ENCODE results near the gene TSC22D1. TPM values are rescaled to one million over a fixed set of nuclear protein-coding genes. Genes with fewer than 3 reads are reported as not detected.

Gene TSC22D1
- total RNA-seq, 1 experiment from 2014 or later, result 72.5 TPM

DNA sequence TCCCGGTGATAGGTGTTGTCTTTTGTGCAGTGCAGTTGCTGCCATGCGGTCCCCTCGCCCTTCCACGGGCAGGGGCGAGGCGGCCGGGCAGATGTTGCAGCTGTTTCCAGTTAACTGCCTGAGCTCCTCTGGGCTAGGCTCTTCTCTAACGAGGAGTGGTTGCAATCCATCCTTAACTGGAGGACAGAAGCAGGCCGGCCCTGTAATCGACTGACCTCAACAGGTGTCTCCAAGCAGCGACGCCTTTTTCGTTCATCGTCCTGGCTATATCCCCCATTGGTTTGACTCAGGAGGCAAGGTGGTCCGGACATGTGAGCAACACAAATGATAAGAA lies 1.9 kb upstream of the TSC22D1 start:
- H3K4me3 Mint-ChIP-seq, result peak overlapping the region; percentile 82
- no peaks in the 10 kb centered on the region for H3K27me3 Mint-ChIP-seq (ENCODE audit: low read depth)
- H3K36me3 Mint-ChIP-seq, result peaks cover 25% of the 10 kb centered on the region
- ChIA-PET CTCF (no interaction called here), POLR2A (interaction anchor here (0.6 to 1.1 kb wide), 5 partner anchors 11 to 143 kb away, joined by 3 to 5 read pairs (median 4); no protein-coding TSS in a partner anchor)
- peak overlapping the region; percentile 99 for H3K27ac Mint-ChIP-seq
- peaks cover 46% of the 10 kb centered on the region for H3K4me1 Mint-ChIP-seq
- no peak for DNase-seq (ENCODE audit: low spot score)
- H3K9me3 Mint-ChIP-seq, result no peaks in the 10 kb centered on the region
- peak; percentile 0; the same call in 1 of the 2 replicates for ATAC-seq
- TF ChIP-seq, protein P1, sequence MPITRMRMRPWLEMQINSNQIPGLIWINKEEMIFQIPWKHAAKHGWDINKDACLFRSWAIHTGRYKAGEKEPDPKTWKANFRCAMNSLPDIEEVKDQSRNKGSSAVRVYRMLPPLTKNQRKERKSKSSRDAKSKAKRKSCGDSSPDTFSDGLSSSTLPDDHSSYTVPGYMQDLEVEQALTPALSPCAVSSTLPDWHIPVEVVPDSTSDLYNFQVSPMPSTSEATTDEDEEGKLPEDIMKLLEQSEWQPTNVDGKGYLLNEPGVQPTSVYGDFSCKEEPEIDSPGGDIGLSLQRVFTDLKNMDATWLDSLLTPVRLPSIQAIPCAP (CRISPR knock-in tag; IDR thresholded peaks at IDR 0.05), result no peak
- TF ChIP-seq KAT7 (CRISPR knock-in tag; IDR thresholded peaks at IDR 0.05; ENCODE audit: borderline replicate concordance) (0 out of 2 replicates have a peak, but pooled peaks have one; percentile 14), TEAD4 (CRISPR knock-in tag; IDR thresholded peaks at IDR 0.05) (no peak), TCF7 (CRISPR knock-in tag; IDR thresholded peaks at IDR 0.05; ENCODE audit: low read depth) (0 out of 2 replicates have a peak, but pooled peaks have one; percentile 39), ZNF396 (CRISPR knock-in tag; IDR thresholded peaks at IDR 0.05; ENCODE audit: borderline replicate concordance) (no peak), ZNF317 (CRISPR knock-in tag; IDR thresholded peaks at IDR 0.05; ENCODE audit: borderline replicate concordance, low read depth) (no peak), FOXP1 (CRISPR knock-in tag; IDR thresholded peaks at IDR 0.05; ENCODE audit: borderline replicate concordance) (0 out of 2 replicates have a peak, but pooled peaks have one; percentile 6), ELF4 (CRISPR knock-in tag; IDR thresholded peaks at IDR 0.05; ENCODE audit: low read depth) (no peak)
- TF ChIP-seq, protein P2, sequence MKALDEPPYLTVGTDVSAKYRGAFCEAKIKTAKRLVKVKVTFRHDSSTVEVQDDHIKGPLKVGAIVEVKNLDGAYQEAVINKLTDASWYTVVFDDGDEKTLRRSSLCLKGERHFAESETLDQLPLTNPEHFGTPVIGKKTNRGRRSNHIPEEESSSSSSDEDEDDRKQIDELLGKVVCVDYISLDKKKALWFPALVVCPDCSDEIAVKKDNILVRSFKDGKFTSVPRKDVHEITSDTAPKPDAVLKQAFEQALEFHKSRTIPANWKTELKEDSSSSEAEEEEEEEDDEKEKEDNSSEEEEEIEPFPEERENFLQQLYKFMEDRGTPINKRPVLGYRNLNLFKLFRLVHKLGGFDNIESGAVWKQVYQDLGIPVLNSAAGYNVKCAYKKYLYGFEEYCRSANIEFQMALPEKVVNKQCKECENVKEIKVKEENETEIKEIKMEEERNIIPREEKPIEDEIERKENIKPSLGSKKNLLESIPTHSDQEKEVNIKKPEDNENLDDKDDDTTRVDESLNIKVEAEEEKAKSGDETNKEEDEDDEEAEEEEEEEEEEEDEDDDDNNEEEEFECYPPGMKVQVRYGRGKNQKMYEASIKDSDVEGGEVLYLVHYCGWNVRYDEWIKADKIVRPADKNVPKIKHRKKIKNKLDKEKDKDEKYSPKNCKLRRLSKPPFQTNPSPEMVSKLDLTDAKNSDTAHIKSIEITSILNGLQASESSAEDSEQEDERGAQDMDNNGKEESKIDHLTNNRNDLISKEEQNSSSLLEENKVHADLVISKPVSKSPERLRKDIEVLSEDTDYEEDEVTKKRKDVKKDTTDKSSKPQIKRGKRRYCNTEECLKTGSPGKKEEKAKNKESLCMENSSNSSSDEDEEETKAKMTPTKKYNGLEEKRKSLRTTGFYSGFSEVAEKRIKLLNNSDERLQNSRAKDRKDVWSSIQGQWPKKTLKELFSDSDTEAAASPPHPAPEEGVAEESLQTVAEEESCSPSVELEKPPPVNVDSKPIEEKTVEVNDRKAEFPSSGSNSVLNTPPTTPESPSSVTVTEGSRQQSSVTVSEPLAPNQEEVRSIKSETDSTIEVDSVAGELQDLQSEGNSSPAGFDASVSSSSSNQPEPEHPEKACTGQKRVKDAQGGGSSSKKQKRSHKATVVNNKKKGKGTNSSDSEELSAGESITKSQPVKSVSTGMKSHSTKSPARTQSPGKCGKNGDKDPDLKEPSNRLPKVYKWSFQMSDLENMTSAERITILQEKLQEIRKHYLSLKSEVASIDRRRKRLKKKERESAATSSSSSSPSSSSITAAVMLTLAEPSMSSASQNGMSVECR (CRISPR knock-in tag; IDR thresholded peaks at IDR 0.05; ENCODE audit: borderline replicate concordance), result 0 out of 2 replicates have a peak, but pooled peaks have one; percentile 2
- TF ChIP-seq, protein P3, sequence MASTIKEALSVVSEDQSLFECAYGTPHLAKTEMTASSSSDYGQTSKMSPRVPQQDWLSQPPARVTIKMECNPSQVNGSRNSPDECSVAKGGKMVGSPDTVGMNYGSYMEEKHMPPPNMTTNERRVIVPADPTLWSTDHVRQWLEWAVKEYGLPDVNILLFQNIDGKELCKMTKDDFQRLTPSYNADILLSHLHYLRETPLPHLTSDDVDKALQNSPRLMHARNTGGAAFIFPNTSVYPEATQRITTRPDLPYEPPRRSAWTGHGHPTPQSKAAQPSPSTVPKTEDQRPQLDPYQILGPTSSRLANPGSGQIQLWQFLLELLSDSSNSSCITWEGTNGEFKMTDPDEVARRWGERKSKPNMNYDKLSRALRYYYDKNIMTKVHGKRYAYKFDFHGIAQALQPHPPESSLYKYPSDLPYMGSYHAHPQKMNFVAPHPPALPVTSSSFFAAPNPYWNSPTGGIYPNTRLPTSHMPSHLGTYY (CRISPR knock-in tag; IDR thresholded peaks at IDR 0.05), result 0 out of 2 replicates have a peak, but pooled peaks have one; percentile 1
- TF ChIP-seq, protein P4, sequence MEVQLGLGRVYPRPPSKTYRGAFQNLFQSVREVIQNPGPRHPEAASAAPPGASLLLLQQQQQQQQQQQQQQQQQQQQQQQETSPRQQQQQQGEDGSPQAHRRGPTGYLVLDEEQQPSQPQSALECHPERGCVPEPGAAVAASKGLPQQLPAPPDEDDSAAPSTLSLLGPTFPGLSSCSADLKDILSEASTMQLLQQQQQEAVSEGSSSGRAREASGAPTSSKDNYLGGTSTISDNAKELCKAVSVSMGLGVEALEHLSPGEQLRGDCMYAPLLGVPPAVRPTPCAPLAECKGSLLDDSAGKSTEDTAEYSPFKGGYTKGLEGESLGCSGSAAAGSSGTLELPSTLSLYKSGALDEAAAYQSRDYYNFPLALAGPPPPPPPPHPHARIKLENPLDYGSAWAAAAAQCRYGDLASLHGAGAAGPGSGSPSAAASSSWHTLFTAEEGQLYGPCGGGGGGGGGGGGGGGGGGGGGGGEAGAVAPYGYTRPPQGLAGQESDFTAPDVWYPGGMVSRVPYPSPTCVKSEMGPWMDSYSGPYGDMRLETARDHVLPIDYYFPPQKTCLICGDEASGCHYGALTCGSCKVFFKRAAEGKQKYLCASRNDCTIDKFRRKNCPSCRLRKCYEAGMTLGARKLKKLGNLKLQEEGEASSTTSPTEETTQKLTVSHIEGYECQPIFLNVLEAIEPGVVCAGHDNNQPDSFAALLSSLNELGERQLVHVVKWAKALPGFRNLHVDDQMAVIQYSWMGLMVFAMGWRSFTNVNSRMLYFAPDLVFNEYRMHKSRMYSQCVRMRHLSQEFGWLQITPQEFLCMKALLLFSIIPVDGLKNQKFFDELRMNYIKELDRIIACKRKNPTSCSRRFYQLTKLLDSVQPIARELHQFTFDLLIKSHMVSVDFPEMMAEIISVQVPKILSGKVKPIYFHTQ (CRISPR knock-in tag; IDR thresholded peaks at IDR 0.05), result peak; percentile 78; the same call in 1 of the 2 replicates
- TF ChIP-seq, protein P5, sequence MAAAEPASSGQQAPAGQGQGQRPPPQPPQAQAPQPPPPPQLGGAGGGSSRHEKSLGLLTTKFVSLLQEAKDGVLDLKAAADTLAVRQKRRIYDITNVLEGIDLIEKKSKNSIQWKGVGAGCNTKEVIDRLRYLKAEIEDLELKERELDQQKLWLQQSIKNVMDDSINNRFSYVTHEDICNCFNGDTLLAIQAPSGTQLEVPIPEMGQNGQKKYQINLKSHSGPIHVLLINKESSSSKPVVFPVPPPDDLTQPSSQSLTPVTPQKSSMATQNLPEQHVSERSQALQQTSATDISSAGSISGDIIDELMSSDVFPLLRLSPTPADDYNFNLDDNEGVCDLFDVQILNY (CRISPR knock-in tag; IDR thresholded peaks at IDR 0.05), result no peak
- TF ChIP-seq, protein P6, sequence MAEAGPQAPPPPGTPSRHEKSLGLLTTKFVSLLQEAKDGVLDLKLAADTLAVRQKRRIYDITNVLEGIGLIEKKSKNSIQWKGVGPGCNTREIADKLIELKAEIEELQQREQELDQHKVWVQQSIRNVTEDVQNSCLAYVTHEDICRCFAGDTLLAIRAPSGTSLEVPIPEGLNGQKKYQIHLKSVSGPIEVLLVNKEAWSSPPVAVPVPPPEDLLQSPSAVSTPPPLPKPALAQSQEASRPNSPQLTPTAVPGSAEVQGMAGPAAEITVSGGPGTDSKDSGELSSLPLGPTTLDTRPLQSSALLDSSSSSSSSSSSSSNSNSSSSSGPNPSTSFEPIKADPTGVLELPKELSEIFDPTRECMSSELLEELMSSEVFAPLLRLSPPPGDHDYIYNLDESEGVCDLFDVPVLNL (CRISPR knock-in tag; IDR thresholded peaks at IDR 0.05; ENCODE audit: borderline replicate concordance, low read depth), result no peak

All from WTC11 (cell line).